Kasumi-1 (cell line): ENCODE measurements around the gene GNG13.
"Not testable (repeated sequence)": the region's sequence is repeated elsewhere in the genome, so short reads cannot be mapped to it uniquely, and the experiment has no call there.

Source experiments
- DNase-seq, 2 experiments: peaks; one replicate each; lab custom pipeline; 2025; lab: John Stamatoyannopoulos, UW

GNG13 gene

DNA sequence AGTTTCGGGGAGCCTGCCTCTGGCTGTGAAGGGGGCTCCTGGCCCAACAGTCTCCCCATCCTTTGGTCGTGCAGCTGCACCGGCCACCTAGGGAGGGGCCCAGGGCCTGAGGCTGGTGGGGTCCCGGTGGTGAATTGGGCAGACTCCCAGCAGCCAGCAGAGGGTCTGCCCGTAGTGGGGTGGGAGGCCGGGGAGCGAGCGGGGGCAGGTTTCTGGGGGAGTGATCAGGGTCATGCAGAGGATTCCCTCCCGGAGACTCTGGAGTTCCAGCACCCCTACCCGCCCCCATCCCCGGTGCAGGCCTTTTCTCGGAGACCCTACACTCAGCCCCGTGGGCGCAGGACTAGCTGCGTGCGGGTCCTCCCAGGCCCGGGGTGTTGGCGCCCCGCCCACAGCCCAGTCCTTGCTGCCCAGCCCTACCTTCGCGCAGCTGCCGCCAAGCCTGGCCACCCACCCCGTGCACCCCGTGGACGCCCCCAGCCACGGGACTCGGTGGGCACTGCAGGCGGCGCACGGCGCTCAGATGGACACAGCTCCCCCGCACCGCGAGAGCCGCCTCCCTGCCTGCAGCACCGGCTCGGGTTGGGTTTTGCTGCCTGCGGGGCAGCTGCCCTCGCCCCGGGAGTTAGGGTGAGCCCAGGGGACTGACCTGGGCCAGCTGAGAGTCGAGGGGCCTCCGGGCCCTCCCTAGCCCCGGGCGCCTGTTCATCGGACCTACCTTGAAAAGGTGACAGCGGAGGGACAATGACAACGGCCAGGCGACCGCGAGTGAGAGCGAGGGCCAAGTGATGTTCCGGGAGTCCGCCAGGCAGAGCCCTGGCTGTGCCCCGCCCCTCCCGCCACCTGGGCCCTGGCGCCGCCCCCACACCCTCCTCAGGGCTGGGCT lies at the start of gene GNG13:
GNG13 (minus strand) TSS at position 787 of the 886 bp plus-strand sequence. CDS start 1,657 bp downstream, outside the sequence.
- DNase-seq = no peak

- no peak for DNase-seq
Observed at GRCh38 chr16:848510-849253, 48.1 kb upstream of the GNG13 start.

- no peak for DNase-seq
Observed at GRCh38 chr16:847681-848445, 47.3 kb upstream of the GNG13 start.

- DNase-seq = no peak
Observed at GRCh38 chr16:847151-847550, 46.6 kb upstream of the GNG13 start.

- DNase-seq = no peak
Observed at GRCh38 chr16:845351-845745, 44.8 kb upstream of the GNG13 start.

DNA sequence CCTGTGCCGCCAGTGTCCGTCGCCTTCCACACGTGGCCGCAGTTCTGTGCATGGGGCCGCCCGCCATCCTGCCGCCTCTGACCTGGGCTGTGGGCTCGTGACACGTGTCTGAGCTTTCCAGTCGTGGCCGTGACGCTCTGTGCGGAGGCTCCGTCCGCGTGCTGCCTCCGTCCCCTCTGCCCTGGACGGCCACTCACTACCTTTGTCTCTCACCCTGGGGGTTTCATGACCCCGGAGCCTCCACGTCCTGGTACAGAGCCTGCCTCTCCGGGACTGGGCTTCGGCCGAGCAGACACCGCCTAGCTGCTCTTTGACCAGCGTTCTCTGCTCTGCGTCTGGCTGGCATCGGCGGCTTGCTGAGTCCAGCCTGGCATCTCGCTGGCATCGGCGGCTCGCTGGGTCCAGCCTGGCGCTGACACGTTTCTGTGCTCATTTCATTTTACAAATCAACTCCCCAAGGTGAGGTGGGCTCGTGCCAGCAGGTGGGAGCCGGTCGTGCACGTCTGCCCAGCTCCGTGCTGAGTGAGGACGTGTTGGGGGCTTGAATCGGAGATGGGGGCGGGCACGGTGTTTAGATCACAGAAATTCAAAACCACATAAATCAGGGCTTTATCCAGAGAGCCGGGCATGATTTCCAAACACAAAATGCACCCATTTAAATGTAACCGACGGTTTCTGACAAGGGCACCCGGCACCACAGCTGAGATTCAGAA lies 44.3 kb upstream of the GNG13 start:
- no peak for DNase-seq

GRCh38 chr16:843771-844170 lies 43.2 kb upstream of the GNG13 start:
- no peak for DNase-seq

DNA sequence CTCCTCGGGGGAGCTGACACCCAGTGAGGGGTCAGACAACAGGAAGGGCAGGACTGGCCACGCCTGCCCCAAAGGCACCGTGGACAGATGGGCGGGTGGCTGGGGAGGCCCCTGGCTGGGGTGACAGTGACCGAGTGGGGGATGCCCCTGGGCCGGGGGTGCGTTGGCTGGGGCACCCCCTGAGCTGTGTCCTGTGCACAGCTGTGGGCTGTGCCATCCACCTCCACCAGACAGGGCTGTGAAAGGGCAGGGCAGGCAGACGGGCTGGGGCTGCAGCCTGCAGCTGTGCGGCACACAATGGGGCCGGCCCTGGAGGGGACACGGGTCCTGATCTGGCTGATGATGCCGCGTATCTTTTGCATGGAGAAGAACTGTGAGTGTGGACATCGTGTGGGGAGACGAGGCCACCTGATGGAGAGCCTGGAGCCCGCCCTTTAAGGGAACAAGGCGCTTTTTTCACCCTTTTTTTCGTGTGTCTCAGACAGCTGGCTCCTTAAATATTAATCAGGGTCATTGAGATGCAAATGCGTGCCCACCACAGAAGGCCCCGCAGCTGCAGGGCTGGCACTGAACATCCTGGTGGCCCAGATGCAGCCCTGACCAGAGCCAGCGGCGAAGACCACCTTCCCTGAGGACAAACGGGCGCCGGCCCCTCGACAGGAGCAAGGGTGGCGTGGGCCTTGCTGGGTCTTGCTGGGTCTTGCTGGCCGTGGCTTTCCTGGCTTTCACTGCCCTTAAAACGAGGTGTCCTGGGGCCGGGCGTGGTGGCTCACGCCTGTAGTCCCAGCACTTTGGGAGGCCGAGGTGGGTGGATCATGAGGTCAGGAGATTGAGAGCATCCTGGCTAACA lies 42.4 kb upstream of the GNG13 start:
- no peak for DNase-seq

- DNase-seq = no peak
Observed at GRCh38 chr16:842061-842476, 41.5 kb upstream of the GNG13 start.

DNA sequence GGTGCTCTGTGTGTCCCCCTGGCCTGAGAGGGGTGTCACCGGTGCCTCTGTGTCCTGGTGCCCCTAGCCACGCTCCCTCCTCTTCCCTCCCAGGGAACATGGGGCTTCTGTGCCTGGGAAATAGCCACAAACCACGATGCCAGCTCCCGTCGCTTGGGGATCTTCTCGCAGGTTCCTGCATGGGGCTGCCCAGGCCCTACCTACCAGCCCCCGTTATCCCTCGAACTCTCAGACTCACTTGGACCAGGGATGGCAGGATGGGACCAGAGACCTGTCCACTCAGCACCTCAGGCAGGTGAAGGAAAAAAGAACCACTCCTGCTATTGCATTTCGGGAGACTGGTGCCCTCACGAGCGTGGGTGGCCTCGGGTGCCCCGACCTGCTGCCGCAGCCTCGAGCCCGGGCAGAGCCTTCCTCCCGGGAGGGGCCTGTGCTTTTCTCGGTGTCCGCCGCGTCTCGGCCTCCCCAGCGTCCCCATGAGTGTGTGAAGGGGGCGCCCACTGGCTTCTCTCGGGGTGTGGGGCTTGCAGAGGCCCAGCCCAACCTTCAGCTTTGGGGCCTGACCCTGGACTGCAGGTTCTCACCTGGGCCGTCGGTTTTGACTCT lies 41.0 kb upstream of the GNG13 start:
- no peak for DNase-seq

GRCh38 chr16:840561-841454 lies 40.3 kb upstream of the GNG13 start:
- no peak for DNase-seq

DNA sequence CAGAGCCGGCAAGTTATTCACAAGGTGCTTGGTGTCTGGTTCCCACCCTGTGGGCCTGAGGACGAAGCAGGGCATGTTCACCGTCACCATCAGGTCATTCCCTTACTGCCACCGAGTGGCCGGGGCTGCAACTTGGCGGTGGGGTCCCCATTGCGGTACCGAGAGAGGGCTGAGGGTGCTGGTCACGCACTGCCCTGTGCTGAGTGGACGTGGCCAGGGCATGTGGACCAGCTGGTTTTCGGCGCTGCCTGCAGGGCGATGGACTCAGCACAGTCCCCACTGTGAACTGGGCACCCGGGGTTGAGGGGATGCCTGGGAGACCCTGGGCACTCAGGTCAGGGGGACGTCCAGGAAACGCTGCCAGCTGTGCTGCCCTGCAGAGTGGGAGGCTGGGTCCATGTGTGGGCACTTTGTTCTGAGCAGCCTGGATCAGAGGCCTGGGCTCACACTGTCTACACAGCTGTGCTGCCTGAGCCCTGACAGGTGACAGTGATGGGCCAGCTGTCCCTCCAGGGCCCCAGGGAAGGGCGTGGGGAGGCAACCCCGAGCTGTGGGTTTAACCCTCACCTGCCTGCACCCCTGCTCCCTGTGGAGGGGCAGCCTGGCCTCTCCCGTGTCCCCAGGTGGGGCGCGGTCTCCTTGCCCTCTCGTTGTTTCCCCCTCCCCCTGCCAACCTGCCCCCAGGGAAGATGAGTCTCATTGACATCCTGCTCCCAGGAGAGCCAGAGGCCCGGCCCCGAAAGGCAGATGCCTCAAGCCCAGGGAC lies 39.3 kb upstream of the GNG13 start:
- DNase-seq = no peak

- no peak for DNase-seq
Observed at GRCh38 chr16:838741-839140, 38.2 kb upstream of the GNG13 start.

- not testable (repeated sequence) for DNase-seq
Observed at GRCh38 chr16:836822-837221, 36.3 kb upstream of the GNG13 start.

DNA sequence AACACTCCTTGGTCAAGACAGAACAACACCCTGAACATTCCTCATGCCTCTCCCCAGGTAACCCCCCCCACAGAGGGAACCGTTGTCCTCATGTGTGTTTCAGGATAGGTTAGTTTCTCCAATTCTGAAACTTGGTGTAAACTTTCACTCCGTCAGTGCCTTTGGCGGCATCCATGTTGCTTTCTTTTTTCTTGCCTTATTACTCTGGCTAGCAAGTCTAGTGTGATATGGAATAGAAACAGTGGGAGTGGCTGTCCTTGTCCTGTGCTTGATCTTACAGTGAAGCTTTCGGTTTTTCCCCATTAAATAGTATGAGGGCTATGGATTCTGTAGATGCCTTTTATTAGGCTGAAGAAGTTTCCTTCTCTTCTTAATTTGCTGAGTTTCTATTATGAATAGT lies 35.7 kb upstream of the GNG13 start:
- no peak for DNase-seq

GRCh38 chr16:835373-835772 lies 34.8 kb upstream of the GNG13 start:
- no peak for DNase-seq

DNA sequence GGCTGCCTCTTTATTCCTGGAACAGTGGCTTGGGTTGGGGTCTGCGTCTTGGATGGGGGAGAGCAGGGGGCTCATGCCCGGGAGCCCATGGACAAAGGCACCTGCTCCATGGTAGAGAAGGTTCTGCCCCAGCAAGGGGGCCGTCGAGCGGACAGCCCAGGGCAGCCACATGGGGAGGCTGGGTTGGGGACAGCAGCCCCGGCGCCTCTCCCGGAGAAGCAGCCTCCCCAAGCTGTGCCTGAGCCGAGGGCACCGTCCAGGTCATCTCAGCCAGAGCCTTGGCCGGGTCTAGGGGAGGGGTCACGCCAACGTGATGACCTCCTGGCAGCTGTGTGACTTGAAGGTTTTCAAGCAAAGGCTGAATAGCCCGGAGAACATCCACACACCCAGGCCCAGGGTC lies 32.9 kb upstream of the GNG13 start:
- no peak for DNase-seq

GRCh38 chr16:832652-833336 lies 32.3 kb upstream of the GNG13 start:
- DNase-seq = no peak
